Vein endothelial cell (primary cell): ENCODE results near the gene TXLNB. TPM values are rescaled to one million over a fixed set of nuclear protein-coding genes. Genes with fewer than 3 reads are reported as not detected.

Source experiments
- total RNA-seq: library from RNA; depleted of rRNA; stranded (reverse); fragments of >200 nt; gene quantifications from 2 replicates; pipeline ENCODE4 v1.2.3, GENCODE V29; 2012

Gene TXLNB
- 0.33 and 0.38 TPM in 2 replicates for total RNA-seq

DNA sequence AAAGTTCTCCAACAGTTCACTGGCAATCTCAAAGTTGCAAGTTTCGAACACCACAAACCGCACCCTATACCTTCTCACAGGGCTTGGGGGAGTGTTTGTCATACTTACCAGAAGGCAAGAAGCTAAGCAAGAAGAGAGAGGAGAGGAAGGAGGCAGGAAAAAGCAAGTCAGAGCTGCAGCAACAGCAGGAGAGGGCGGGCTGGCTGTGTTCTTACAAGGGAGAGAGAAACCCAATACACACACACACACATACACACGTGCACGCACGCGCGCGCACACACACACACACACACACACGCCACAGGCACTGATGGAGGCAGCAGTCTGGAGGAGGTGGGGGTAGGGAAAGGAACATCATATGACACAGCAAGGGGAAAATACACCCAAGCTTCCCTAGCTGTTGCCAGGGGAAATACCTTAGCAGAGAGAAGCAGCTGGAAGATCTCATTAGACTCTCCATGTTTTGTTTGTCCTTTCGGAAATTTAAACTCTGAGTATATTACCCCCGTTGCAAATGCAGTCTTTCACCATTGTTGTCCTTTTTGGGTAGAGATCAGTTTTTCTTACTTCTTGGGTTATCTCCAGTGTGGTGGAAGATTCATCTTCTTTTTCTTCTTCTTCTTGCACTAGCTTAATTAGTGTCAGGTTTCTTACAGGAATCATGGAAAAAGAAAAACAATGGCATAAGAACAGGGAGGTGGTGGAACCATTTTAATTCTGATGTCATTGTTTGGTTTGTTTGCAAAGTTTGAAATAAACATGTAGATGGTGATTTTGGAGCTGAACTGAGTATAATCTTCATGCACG lies at the start of gene TXLNB:
TSS of gene TXLNB (minus strand) at position 186 of the 807 bp plus-strand sequence. CDS start 3,099 bp downstream, outside the sequence.

Other genes starting within 250 kb of the TXLNB start
- 24.5 and 26.9 TPM in 2 replicates for gene HECA, start 156.9 kb downstream of the TXLNB start, total RNA-seq
- 81.3 and 107 TPM in 2 replicates for gene CITED2, start 82.7 kb upstream of the TXLNB start, total RNA-seq